ENCODE data around the gene CENPQ.
A peak's percentile ranks its signal among the peaks of the same experiment; 100 is the strongest.

Gene CENPQ

DNA sequence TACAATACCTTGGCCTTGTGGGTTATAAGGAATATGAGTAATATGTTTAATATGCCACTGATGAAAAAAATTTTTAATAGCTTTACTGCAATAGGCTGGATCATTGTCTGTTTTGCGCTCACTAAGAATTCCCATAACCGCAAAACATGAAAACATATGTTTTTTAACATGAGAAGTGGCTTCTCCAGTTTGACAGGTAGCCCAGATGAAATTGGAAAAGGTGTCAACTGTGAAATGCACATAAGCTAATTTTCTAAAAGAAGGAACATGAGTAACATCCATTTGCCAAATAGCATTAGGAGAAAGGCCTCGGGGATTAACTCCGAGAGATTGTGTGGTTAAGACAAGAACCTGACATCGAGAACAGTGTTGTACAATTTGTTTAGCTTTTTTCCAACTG is 41.5 kb downstream of the CENPQ start:
- no peak for DNase-seq (ENCODE audit: low read depth, low spot score)

DNA sequence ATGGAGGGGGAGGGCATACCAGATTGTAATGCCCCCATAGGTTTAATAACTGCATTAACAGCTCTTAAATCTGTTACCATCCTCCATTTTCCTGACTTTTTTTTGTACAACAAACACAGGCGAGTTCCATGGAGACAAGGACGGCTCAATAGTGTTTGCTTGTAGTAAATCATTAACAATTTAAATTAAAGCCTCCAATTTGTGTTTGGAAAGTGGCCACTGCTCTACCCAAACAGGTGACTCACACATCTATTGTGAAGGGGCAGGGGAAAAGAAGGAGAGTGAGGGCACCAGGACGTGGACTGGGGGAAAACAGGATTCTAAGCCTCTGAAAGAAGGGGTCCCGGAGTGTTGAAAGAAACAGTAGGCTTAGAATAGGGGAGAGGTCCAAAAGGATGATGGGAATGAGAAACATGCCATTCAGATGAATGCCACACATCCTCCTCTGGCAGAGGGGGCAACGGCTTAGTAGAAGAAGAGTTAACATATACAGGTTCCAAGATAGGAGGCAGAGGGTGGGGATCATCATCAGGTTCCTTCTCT is 43.5 kb downstream of the CENPQ start:
- DNase-seq (ENCODE audit: low read depth, low spot score), result no peak

DNA sequence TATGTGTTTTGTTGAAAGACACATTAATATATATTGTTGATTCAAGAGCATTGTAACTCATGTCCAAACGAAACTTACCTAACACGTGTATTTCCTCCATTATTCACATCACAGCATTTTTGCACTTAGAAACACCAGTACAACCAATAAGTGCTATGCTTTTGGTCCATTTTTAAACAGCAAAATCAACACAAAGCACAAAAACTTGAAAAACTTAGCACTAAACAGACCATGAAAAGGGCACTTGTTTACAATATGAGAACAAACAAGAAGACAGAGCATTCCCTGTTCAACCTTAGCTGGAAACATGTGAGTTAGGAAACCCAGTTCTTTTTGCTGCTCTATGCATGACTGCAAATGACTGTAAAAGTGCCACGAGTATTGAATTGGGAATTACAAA is 46.2 kb downstream of the CENPQ start:
- DNase-seq (ENCODE audit: low read depth, low spot score), result no peak

GRCh38 chr6:49513153-49513989 is 50.2 kb downstream of the CENPQ start:
- DNase-seq (ENCODE audit: low read depth, low spot score), result no peak

GRCh38 chr6:49514571-49515484 is 51.7 kb downstream of the CENPQ start:
- DNase-seq (ENCODE audit: low read depth, low spot score), result no peak

DNA sequence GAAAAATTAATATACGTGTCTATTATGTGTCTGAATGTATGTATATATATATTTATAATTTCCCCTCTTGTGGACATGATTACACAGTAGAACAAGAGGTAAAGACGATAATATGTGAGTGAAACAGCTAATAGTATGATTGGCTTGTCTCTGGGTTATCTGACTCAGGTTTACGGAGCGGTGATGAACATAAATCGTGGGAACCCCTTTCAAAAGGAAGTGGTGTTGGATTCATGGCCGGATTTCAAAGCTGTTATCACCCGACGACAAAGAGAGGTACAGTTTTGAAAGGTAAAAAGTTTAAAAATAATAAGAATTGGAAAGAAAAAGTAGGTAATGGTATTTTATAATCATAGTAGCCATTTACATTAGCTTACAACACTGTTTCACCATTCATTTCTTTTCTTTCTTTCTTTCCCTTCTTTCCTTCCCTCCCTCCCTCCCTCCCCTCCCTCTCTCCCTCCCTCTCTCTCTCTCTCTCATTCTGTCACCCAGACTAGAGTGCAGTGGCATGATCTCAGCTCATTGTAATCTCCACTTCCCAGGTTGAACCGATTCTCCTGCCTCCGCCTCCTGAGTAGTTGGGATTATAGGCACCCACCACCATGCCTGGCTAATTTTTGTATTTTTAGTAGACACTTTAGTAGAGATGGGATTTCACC is 52.4 kb downstream of the CENPQ start:
- no peak for DNase-seq (ENCODE audit: low read depth, low spot score)

- no peak for DNase-seq (ENCODE audit: low read depth, low spot score)
These were observed 53.0 kb downstream of the CENPQ start for GRCh38 chr6:49516147-49516505.

GRCh38 chr6:49517919-49518318 is 54.7 kb downstream of the CENPQ start:
- no peak for DNase-seq (ENCODE audit: low read depth, low spot score)

DNA sequence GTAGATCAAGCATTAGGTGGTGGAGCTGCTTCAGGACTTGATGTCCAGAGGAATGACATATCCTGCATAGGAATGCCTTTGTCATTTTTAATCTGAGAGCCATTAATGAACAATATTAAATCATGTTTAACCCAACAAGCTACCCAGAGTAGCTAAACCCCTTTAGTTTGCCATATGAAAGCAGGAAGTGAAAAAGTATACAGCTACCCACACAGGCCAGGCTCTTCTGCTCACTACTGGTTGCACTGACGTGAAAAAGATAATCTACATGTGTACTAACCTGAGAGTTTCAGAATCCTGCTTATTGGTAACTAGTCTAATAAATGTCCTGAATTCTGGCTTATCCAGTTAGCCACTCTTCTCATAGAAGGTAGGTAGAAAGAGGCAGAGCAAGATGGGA is 56.5 kb downstream of the CENPQ start:
- no peak for DNase-seq (ENCODE audit: low read depth, low spot score)

DNA sequence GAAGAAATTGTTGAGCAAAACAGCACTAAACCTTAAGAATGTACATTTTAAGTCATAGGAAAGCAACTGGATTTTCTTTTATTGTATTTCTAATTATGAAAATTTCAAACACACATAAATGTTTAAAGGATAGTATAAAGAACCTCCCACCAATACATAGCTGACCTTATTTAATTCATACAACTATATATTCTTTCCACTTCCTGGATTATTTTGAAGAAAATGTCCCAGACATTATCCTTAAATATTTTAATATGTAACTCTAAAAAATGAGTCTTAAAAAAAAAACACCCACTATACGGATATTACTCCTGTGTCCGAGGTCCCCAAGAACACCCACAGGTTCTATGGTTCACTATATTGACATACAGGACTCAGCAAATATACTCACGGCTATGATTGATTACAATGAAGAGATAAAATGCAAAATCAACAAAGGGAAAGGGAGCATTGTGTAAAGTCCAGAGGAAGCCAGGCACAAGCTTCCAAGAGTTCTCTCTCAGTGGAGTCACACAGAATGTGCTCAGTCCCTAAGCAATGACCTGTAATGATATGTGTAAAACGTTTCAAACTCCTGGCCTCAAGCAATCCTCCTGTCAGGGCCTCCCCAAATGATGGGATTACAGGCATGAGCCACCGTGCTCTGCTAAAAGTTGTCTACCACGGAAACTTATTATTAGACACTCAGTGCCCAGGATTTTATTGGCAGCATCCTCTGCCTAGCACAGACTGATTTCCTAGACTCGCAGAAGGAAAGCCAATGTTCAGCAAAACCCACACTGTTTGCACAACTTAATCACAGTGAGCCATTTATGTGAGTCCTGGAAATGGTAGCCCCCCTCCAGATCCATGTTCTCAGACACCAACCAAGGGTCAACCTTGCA is 59.8 kb downstream of the CENPQ start:
- DNase-seq (ENCODE audit: low read depth, low spot score), result no peak

DNA sequence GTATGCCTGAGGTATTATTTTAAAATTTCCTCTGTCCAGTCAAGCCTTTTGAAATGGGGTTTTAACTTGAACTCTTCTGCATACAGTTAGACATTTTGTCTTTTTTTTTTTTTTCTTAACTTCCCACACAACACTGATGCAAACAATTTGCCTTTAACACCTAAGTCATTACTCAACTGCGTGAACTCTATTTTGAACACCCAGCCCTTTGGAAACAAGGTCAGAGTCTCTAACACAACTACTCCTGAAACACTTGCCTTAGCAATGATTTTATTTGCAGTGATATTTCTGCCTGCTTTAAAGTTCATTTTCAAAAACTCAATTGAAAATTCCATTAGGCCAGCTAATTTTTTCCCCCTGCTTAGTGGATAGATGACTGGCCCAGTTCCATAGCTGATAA is 60.7 kb downstream of the CENPQ start:
- no peak for DNase-seq (ENCODE audit: low read depth, low spot score)

GRCh38 chr6:49524541-49524940 is 61.4 kb downstream of the CENPQ start:
- no peak for DNase-seq (ENCODE audit: low read depth, low spot score)

DNA sequence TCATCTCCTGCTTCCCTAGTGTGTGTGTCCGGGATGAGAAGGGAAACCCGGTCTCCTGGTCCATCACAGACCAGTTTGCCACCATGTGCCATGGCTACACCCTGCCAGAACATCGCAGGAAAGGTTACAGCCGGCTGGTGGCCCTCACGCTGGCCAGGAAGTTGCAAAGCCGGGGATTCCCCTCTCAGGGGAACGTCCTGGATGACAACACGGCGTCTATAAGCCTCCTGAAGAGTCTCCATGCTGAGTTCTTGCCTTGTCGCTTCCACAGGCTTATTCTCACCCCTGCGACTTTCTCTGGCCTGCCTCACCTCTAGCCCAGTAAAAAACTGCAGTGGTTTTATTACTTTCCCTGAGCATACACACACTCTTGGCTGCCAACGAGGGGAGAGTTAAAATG is 63.4 kb downstream of the CENPQ start:
- no peak for DNase-seq (ENCODE audit: low read depth, low spot score)

GRCh38 chr6:49527320-49527719 is 64.2 kb downstream of the CENPQ start:
- no peak for DNase-seq (ENCODE audit: low read depth, low spot score)

GRCh38 chr6:49528571-49528970 is 65.4 kb downstream of the CENPQ start:
- no peak for DNase-seq (ENCODE audit: low read depth, low spot score)

DNA sequence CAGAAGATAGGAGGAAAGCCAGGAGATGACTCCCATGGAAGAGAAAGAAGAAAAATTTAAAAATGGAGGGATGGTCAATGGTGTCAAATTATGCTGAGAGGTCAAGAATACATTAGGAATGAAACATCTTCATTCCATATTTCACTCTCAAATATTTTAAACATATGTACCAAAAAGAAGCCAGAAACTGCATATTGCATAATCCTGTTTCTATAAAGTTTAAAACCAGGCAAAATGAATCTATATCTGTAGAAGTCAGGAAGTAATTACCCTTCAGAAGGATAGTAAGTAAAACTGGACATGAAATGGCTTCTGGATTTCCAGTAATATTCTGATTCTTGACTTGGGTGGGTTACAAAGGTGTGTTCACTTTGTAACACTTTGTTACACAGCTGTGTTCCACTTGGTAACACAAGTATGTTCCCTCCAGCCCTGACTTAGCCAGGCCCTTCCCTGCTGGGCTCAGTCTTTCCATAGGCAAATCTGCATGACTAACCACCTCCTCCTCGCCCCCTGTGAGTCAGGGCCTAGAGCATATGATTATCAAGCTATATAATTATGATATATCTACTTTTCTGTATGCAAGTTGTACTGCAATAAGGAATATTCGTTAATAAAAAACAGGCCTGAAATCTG is 67.1 kb downstream of the CENPQ start:
- DNase-seq (ENCODE audit: low read depth, low spot score), result no peak

- peak; percentile 18 for DNase-seq (ENCODE audit: low read depth, low spot score)
These were observed 68.8 kb downstream of the CENPQ start for GRCh38 chr6:49531774-49532569.

DNA sequence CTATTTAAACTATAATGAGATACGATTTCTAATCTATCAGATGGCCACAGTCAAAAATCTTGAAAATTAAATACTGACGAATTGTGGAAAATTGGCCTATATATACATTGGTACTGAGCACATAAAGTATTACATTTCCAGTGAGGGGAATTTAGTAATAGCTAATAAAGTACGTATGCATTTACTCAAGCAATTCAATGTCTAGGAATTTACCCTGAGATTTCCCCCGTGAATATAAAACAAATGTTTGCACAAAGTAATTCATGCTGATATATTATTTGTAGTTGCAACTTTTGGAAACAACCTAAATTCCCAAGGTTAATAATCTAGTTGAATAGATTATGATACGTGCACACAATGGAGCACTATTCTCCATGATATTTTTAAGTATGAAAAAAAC is 72.6 kb downstream of the CENPQ start:
- no peak for DNase-seq (ENCODE audit: low read depth, low spot score)

GRCh38 chr6:49539102-49539501 is 75.9 kb downstream of the CENPQ start:
- no peak for DNase-seq (ENCODE audit: low read depth, low spot score)

GRCh38 chr6:49540614-49541013 is 77.4 kb downstream of the CENPQ start:
- DNase-seq (ENCODE audit: low read depth, low spot score), result no peak

Measured in smooth muscle cell of the brain vasculature (primary cell).